ENCODE results near the gene RER1. TPM values are rescaled to one million over a fixed set of nuclear protein-coding genes. Genes with fewer than 3 reads are reported as not detected.

Gene RER1
- total RNA-seq, 2 experiments from 2014 or later: 60.5 to 138 TPM

DNA sequence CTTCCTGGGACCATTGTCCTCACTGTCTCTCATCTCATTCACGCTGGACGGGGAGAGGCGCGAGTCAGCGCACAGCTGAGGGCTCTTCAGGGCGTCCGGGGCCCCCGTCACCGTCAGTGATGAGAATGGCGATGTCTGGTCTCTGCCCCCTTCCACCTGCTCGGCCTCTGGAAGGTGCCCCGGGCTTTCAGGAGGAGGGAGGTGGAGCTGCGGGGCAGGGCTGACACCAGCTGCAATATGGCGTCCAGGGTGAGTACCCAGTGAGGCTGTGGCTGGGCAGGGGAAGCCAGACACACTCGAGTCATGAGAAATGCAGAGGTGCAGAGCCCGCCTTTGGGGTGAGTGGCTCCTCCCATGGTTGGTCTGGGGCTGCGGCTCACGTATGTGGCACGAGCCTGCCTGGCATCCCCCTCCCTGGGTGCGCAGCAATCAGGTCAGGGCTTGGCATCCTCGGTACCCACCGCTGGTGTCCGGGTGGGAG lies 15.3 kb upstream of the RER1 start:
- Histone ChIP-seq H3K4me2 (ENCODE audit: low read length) (no peak overlapping the region), H3K4me1 (ENCODE audit: insufficient read depth, low read length, poor library complexity, severe bottlenecking) (no peaks in the 10 kb centered on the region), H3K4me3 (ENCODE audit: low read depth, low read length, poor library complexity, severe bottlenecking) (no peak overlapping the region), H3K79me2 (ENCODE audit: insufficient read depth, low read depth, low read length) (no peaks in the 10 kb centered on the region), H3K36me3 (ENCODE audit: insufficient read depth, low read length) (no peaks in the 10 kb centered on the region), H2AFZ (ENCODE audit: low read length) (no peak overlapping the region), H4K20me1 (ENCODE audit: insufficient read depth, low read length) (no peaks in the 10 kb centered on the region), H3K9me3 (ENCODE audit: low read length) (no peaks in the 10 kb centered on the region), H3K9me2 (ENCODE audit: insufficient read depth, low read length) (no peaks in the 10 kb centered on the region), H3K27ac (ENCODE audit: low read depth, low read length, poor library complexity, severe bottlenecking) (no peak overlapping the region)
- ChIA-PET CTCF (ENCODE audit: unreplicated experiment) (no interaction called here), POLR2A (no interaction called here)
- TF ChIP-seq EZH2phosphoT487 (IDR thresholded peaks at IDR 0.05; ENCODE audit: borderline replicate concordance, low read depth, low read length): no peak
- TF ChIP-seq, protein P1, sequence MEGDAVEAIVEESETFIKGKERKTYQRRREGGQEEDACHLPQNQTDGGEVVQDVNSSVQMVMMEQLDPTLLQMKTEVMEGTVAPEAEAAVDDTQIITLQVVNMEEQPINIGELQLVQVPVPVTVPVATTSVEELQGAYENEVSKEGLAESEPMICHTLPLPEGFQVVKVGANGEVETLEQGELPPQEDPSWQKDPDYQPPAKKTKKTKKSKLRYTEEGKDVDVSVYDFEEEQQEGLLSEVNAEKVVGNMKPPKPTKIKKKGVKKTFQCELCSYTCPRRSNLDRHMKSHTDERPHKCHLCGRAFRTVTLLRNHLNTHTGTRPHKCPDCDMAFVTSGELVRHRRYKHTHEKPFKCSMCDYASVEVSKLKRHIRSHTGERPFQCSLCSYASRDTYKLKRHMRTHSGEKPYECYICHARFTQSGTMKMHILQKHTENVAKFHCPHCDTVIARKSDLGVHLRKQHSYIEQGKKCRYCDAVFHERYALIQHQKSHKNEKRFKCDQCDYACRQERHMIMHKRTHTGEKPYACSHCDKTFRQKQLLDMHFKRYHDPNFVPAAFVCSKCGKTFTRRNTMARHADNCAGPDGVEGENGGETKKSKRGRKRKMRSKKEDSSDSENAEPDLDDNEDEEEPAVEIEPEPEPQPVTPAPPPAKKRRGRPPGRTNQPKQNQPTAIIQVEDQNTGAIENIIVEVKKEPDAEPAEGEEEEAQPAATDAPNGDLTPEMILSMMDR (conservative IDR thresholded peaks at IDR 0.05; ENCODE audit: low read length): no peak
- BruUV-seq (replicated peaks): no TSS peak
- DNase-seq (ENCODE audit: low spot score): no peak
- intact Hi-C loops (cut with micrococcal nuclease; ENCODE audit: unreplicated experiment): no loop called here

DNA sequence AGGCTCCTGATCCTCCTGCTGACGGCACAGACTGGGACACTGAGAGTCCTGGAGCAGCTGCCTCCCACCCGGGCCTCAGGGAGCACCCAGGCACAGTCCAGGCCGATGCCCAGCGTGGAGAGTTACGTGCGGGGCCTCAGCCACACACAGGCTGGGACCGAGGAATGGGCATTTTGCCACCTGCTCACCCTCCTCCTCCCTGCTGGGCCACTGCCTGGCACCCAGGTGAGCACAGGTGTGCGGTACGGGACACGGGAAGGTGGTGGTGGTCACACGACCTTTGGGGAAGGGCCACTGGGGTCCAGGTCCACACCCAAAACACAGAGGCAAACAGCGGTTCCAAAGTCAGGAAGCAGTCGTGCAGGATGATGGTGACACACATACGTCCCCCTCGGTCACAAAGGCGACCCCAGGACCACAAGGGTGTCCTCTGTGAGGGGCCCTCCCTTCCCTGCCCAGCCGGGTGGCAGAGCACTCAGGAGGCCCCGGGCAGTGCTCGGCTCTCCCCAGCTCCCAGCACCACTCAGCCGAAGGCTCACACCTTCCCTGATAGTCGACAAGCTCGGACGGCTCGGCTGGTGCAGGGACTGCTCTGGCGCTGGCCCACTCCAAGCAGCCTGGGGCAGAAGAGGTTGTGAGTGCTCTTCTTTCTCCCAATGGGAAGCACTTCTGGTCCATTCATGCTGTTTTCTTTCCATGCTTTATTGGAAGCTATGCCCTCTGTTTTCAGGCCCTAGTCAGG lies 14.5 kb upstream of the RER1 start:
- H3K4me3 ChIP-seq (ENCODE audit: low read depth, low read length, poor library complexity, severe bottlenecking): no peak overlapping the region
- intact Hi-C loops (cut with micrococcal nuclease; ENCODE audit: unreplicated experiment): no loop called here
- no peak overlapping the region for H3K4me2 ChIP-seq (ENCODE audit: low read length)
- CTCF ChIA-PET (ENCODE audit: unreplicated experiment): no interaction called here
- no peaks in the 10 kb centered on the region for H3K4me1 ChIP-seq (ENCODE audit: insufficient read depth, low read length, poor library complexity, severe bottlenecking)
- no peaks in the 10 kb centered on the region for H3K79me2 ChIP-seq (ENCODE audit: insufficient read depth, low read depth, low read length)
- no peak overlapping the region for H2AFZ ChIP-seq (ENCODE audit: low read length)
- DNase-seq (ENCODE audit: low spot score): no peak
- no peak for TF ChIP-seq EZH2phosphoT487 (IDR thresholded peaks at IDR 0.05; ENCODE audit: borderline replicate concordance, low read depth, low read length)
- TF ChIP-seq, protein P1 (conservative IDR thresholded peaks at IDR 0.05; ENCODE audit: low read length): no peak
- no peaks in the 10 kb centered on the region for H3K36me3 ChIP-seq (ENCODE audit: insufficient read depth, low read length)
- no peaks in the 10 kb centered on the region for H4K20me1 ChIP-seq (ENCODE audit: insufficient read depth, low read length)
- no peaks in the 10 kb centered on the region for H3K9me2 ChIP-seq (ENCODE audit: insufficient read depth, low read length)
- H3K9me3 ChIP-seq (ENCODE audit: low read length): no peaks in the 10 kb centered on the region
- no TSS peak for BruUV-seq (replicated peaks)
- H3K27ac ChIP-seq (ENCODE audit: low read depth, low read length, poor library complexity, severe bottlenecking): no peak overlapping the region
- POLR2A ChIA-PET: no interaction called here

DNA sequence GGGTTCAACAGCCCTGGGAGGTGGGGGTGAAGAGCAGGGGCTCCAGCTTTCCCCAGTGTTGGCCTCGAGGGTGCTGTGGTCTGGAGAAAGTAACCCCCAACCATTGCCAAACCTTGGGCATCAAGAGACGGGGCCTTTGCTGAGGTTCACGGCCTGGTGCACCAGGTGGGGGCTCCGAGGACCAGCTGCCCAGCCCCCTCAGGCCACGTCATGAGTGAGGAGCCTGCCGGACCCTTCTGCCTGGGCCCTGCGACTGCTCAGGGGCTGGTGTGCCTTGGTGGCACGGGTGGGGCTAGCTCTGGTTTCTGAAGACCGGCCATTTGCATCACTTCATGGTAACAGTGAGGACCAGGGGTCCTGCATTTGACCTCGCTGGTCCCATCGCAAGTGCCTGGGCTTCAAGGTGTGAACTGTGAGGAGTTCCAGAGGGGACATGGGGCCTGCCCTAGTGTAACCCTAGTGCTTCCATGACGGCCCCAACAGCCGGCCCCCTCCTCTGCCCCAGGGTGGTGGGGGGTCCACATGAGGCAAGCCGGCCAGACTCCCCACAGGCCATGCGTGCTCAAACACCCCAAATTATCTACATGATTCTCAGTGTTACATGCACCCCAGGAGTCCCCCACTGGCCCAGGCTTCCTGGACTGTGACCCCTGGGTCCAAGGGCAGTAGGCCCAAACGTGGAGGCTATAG lies 13.7 kb upstream of the RER1 start:
- Histone ChIP-seq H3K4me2 (ENCODE audit: low read length) (no peak overlapping the region), H3K79me2 (ENCODE audit: insufficient read depth, low read depth, low read length) (no peaks in the 10 kb centered on the region), H3K4me3 (ENCODE audit: low read depth, low read length, poor library complexity, severe bottlenecking) (no peak overlapping the region), H3K4me1 (ENCODE audit: insufficient read depth, low read length, poor library complexity, severe bottlenecking) (no peaks in the 10 kb centered on the region), H3K9me2 (ENCODE audit: insufficient read depth, low read length) (no peaks in the 10 kb centered on the region), H3K27ac (ENCODE audit: low read depth, low read length, poor library complexity, severe bottlenecking) (no peak overlapping the region), H4K20me1 (ENCODE audit: insufficient read depth, low read length) (no peaks in the 10 kb centered on the region), H3K36me3 (ENCODE audit: insufficient read depth, low read length) (no peaks in the 10 kb centered on the region), H2AFZ (ENCODE audit: low read length) (no peak overlapping the region), H3K9me3 (ENCODE audit: low read length) (no peaks in the 10 kb centered on the region)
- POLR2A ChIA-PET: no interaction called here
- intact Hi-C loops (cut with micrococcal nuclease; ENCODE audit: unreplicated experiment): no loop called here
- CTCF ChIA-PET (ENCODE audit: unreplicated experiment): no interaction called here
- DNase-seq (ENCODE audit: low spot score): no peak
- TF ChIP-seq, protein P1 (conservative IDR thresholded peaks at IDR 0.05; ENCODE audit: low read length): no peak
- no peak for TF ChIP-seq EZH2phosphoT487 (IDR thresholded peaks at IDR 0.05; ENCODE audit: borderline replicate concordance, low read depth, low read length)
- no TSS peak for BruUV-seq (replicated peaks)
